Stomach (tissue), 9 donors: ENCODE measurements around the gene HOXA6. TPM values are rescaled to one million over a fixed set of nuclear protein-coding genes. Genes with fewer than 3 reads are reported as not detected.

Experiments used
- DNase-seq, 2 donors: peaks; one replicate each; pipeline versions ENCODE4 v3.0.0 to v3.0.0-alpha.2; 2013 to 2019
- H3K27ac ChIP-seq, 5 donors: fragments of 200-600 bp in 4 of 5; sonication (generic) in 4 of 5; one replicate each; pipeline ENCODE4 v1.5.1; 2013 to 2019; ENCODE audit warnings: mild to moderate bottlenecking in 1 of 5, moderate library complexity in 1 of 5
- H3K27me3 ChIP-seq, 3 donors: fragments of 200-600 bp; sonication (generic); one replicate each; pipeline ENCODE4 v1.5.1; 2017 to 2019; ENCODE audit warnings: mixed run types in 1 of 3
- H3K36me3 ChIP-seq, 4 donors: fragments of 200-600 bp; sonication (generic); 1 replicate in 3 of 4; 2 replicates in 1 of 4; pipeline ENCODE4 v1.5.1; 2016 to 2019
- H3K4me1 ChIP-seq, 4 donors: fragments of 200-600 bp; sonication (generic); one replicate each; pipeline ENCODE4 v1.5.1; 2016 to 2019
- H3K4me3 ChIP-seq, 4 donors: fragments of 200-600 bp; sonication (generic) in 3 of 4; one replicate each; pipeline ENCODE4 v1.5.1; 2016 to 2019; ENCODE audit warnings: mild to moderate bottlenecking in 1 of 4
- H3K9me3 ChIP-seq, 4 donors: fragments of 200-600 bp; sonication (generic); one replicate each; pipeline ENCODE4 v1.5.1; 2016 to 2019
- CTCF ChIP-seq, 7 experiments: fragments of 450-650 bp in 4 of 7; fragments of 200-600 bp in 3 of 7; sonication (generic) in 3 of 7; IDR thresholded peaks; one replicate each; pipeline ENCODE4 v1.5.1; 2016 to 2019; ENCODE audit warnings: antibody characterized with exemption in 7 of 7, control low read depth in 2 of 7, mild to moderate bottlenecking in 1 of 7
- EP300 ChIP-seq: sonication (generic); formaldehyde crosslinking; IDR thresholded peaks from one replicate; pipeline ENCODE4 v1.6.1; 2017; ENCODE audit warnings: antibody characterized with exemption
- POLR2A ChIP-seq, 4 donors: fragments of 450-650 bp; IDR thresholded peaks; one replicate each; pipeline ENCODE4 v1.6.1; 2016; ENCODE audit warnings: antibody characterized with exemption in 4 of 4, control low read depth in 2 of 4, mild to moderate bottlenecking in 1 of 4, moderate library complexity in 1 of 4
- POLR2AphosphoS5 ChIP-seq, 3 donors: sonication (generic); formaldehyde crosslinking; IDR thresholded peaks; one replicate each; pipeline ENCODE4 v1.6.1; 2016; ENCODE audit warnings: antibody characterized with exemption in 3 of 3
- WGBS, 5 donors: extraction: QIAGEN DNeasy Blood & Tissue Kit in 3 of 5; methylation state at CpG; one replicate each; pipeline versions ENCODE4 v1.1.5 to v1.1.7; 2013 to 2018; 5-methylcytosine and 5-hydroxymethylcytosine counted together
- intact Hi-C: fragments of 100-400 bp; cut with DNase I; formaldehyde crosslinking; loops from one replicate; pipeline ENCODE4 v1.15.1; 2023; ENCODE audit warnings: low total_unique reads
- polyA plus RNA-seq, 3 donors: library from polyadenylated mRNA; stranded (reverse); fragments of 200-250 nt; gene quantifications; one replicate each; pipeline ENCODE4 v1.2.3, GENCODE V29; 2013
- total RNA-seq, 5 donors: library from RNA; depleted of rRNA; stranded (reverse); fragments of >200 nt; gene quantifications; one replicate each; pipeline versions ENCODE4 v1.1.0 to v1.2.3, GENCODE V29; 2014 to 2016
- donor health status: healthy with polysubstance abuse.
- donor health status: Bipolar disorder and iron deficiency.
- donor health status: healthy.

The HOXA6 gene
- total and polyA plus RNA-seq, 8 donors: 0.81 to 12.7 (median 3.7) TPM; not detected in 5

- Histone ChIP-seq H3K27me3 (peaks cover 10 to 100% (median 93%) of the 10 kb centered on the region in 3 donors), H3K9me3 (peaks cover 0 to 9% (median 0%) of the 10 kb centered on the region in 4 donors), H3K4me3 (peak within 1 kb of the TSS; percentile 46 to 64 (median 52)), H3K27ac (peak within 1 kb of the TSS; percentile 72 to 99 (median 88)), H3K4me1 (peaks cover 19 to 76% (median 65%) of the 10 kb centered on the region in 4 donors), H3K36me3 (no peaks in the 10 kb centered on the region)
- intact Hi-C loops: no loop called here
- WGBS, 5 donors: 6 to 26% (median 12%) methylated on average over 49 to 53 of the region's 53 CpGs
- TF ChIP-seq POLR2AphosphoS5 (IDR thresholded peaks at IDR 0.05) (peak in 2 of 3 donors; percentile 70 to 74), EP300 (no peak)
- DNase-seq: peak in 1 of 2 donors; percentile 26
Observed at GRCh38 chr7:27151931-27152815, 4.6 kb upstream of the HOXA6 start, which contains the start of gene HOXA3. Gene HOXA3 (minus strand): TSS chr7:27152583. CDS start chr7:27110640, 41,943 bp downstream.

GRCh38 chr7:27151341-27151930, 3.9 kb upstream of the HOXA6 start:
- DNase-seq: no peak
- no peaks in the 10 kb centered on the region for H3K36me3 ChIP-seq
- H3K27me3 ChIP-seq: peaks cover 10 to 100% (median 93%) of the 10 kb centered on the region in 3 donors
- intact Hi-C loops: no loop called here
- peak overlapping the region; percentile 46 to 64 (median 52) for H3K4me3 ChIP-seq
- peaks cover 20 to 74% (median 60%) of the 10 kb centered on the region in 4 donors for H3K4me1 ChIP-seq
- peaks cover 0 to 9% (median 0%) of the 10 kb centered on the region in 4 donors for H3K9me3 ChIP-seq
- H3K27ac ChIP-seq: peak overlapping the region; percentile 72 to 99 (median 88)
- no peak for TF ChIP-seq EP300
- TF ChIP-seq CTCF (IDR thresholded peaks at IDR 0.05): no peak
- TF ChIP-seq POLR2A (IDR thresholded peaks at IDR 0.05): no peak
- TF ChIP-seq POLR2AphosphoS5 (IDR thresholded peaks at IDR 0.05): no peak
- WGBS, 5 donors: 7 to 17% (median 9%) methylated on average over 20 to 27 of the region's 27 CpGs

- intact Hi-C loops: no loop called here
- H3K36me3 ChIP-seq: no peaks in the 10 kb centered on the region
- WGBS, 5 donors: 2 to 6% (median 5%) methylated on average over 31 to 58 of the region's 58 CpGs
- TF ChIP-seq EP300 (no peak), POLR2AphosphoS5 (IDR thresholded peaks at IDR 0.05) (peak; percentile 71 to 79 (median 74)), CTCF (IDR thresholded peaks at IDR 0.05) (peak in 5 of 7 experiments; percentile 33 to 86 (median 78))
- H3K27me3 ChIP-seq: peaks cover 5 to 100% (median 89%) of the 10 kb centered on the region in 3 donors
- peak overlapping the region; percentile 46 to 64 (median 52) for H3K4me3 ChIP-seq
- H3K9me3 ChIP-seq: peaks cover 0 to 9% (median 0%) of the 10 kb centered on the region in 4 donors
- peak overlapping the region; percentile 72 to 99 (median 88) for H3K27ac ChIP-seq
- H3K4me1 ChIP-seq: peaks cover 20 to 67% (median 53%) of the 10 kb centered on the region in 4 donors
- DNase-seq: peak; percentile 60 to 93
Observed at GRCh38 chr7:27150568-27151340, 3.2 kb upstream of the HOXA6 start.

- TF ChIP-seq POLR2A (IDR thresholded peaks at IDR 0.05) (no peak), POLR2AphosphoS5 (IDR thresholded peaks at IDR 0.05) (no peak), EP300 (no peak), CTCF (IDR thresholded peaks at IDR 0.05) (no peak)
- Histone ChIP-seq H3K4me1 (peaks cover 20 to 59% (median 47%) of the 10 kb centered on the region in 4 donors), H3K27ac (peak overlapping the region; percentile 28 to 99 (median 88)), H3K27me3 (peaks cover 5 to 100% (median 89%) of the 10 kb centered on the region in 3 donors), H3K4me3 (peak overlapping the region; percentile 46 to 64 (median 52)), H3K9me3 (peaks cover 0 to 11% (median 0%) of the 10 kb centered on the region in 4 donors), H3K36me3 (no peaks in the 10 kb centered on the region)
- WGBS, 5 donors: 52 to 61% (median 60%) methylated on average over 12 to 13 of the region's 13 CpGs
- intact Hi-C loops: no loop called here
- DNase-seq: no peak
Observed at GRCh38 chr7:27149842-27150567, 2.4 kb upstream of the HOXA6 start.
